Fibroblast of pulmonary artery (primary cell): ENCODE results near the gene PDE6D.
A peak's percentile ranks its signal among the peaks of the same experiment; 100 is the strongest.

Experiments used
- DNase-seq: peaks from one replicate; pipeline ENCODE4 v3.0.0-alpha.2; 2010; ENCODE audit warnings: low read depth
- H3K4me3 ChIP-seq: replicated peaks from 2 replicates; pipeline ENCODE4 v1.5.1; 2011; ENCODE audit warnings: low read depth, mild to moderate bottlenecking, control low read depth, low read length, moderate library complexity
- TF ChIP-seq, protein P1 (sequence below): IDR thresholded peaks from 2 replicates; pipeline ENCODE4 v1.5.1; 2011; ENCODE audit warnings: mild to moderate bottlenecking, control low read depth, low read length, inconsistent platforms; ENCODE audit errors: missing control alignments

Gene PDE6D

DNA sequence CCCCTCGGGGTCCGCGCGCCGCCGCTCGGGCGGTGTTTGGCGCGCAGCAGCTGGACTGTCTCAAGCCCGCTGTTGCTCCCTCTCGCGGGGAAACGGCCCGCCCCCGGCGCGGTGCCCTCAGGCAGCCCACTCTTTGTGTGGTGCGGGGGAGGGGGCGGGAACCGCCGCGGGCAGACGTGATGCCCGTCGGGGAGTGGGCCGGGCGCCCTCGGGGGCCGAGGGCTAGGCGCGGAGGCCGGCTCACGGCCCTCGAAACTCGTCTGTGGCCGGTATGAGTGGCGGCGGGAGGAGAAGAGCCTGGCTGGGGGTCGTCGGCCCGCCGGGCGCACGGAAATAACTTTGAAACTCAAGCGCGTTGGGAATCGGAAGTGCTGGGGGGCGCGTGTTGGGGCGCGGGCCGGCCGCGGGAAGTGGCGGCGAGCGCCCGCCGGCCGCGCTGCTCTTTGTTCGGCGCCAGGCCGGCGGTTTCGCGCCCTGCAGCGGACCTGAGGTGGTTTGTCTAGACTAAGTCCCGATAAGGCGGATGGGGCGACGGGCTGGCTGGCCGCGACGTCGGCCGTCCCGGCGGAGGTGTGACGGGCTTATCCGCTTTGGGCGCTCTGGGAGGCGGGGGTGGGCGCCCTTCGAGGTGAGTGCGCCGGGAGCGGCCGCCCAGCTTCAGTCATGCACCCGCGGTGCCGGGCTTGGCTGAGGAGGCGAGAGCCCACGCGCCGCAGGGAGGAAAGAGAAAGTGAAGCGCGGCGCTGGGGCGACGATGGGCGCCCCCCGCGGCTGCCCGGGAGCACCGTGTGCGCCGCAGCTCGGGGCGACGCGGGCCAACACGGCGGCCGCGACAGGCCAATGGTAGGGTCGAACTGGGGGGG lies 72.1 kb downstream of the PDE6D start:
- DNase-seq: peak; percentile 38
- H3K4me3 ChIP-seq: peak overlapping the region; percentile 79
- TF ChIP-seq, protein P1, sequence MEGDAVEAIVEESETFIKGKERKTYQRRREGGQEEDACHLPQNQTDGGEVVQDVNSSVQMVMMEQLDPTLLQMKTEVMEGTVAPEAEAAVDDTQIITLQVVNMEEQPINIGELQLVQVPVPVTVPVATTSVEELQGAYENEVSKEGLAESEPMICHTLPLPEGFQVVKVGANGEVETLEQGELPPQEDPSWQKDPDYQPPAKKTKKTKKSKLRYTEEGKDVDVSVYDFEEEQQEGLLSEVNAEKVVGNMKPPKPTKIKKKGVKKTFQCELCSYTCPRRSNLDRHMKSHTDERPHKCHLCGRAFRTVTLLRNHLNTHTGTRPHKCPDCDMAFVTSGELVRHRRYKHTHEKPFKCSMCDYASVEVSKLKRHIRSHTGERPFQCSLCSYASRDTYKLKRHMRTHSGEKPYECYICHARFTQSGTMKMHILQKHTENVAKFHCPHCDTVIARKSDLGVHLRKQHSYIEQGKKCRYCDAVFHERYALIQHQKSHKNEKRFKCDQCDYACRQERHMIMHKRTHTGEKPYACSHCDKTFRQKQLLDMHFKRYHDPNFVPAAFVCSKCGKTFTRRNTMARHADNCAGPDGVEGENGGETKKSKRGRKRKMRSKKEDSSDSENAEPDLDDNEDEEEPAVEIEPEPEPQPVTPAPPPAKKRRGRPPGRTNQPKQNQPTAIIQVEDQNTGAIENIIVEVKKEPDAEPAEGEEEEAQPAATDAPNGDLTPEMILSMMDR: no peak

DNA sequence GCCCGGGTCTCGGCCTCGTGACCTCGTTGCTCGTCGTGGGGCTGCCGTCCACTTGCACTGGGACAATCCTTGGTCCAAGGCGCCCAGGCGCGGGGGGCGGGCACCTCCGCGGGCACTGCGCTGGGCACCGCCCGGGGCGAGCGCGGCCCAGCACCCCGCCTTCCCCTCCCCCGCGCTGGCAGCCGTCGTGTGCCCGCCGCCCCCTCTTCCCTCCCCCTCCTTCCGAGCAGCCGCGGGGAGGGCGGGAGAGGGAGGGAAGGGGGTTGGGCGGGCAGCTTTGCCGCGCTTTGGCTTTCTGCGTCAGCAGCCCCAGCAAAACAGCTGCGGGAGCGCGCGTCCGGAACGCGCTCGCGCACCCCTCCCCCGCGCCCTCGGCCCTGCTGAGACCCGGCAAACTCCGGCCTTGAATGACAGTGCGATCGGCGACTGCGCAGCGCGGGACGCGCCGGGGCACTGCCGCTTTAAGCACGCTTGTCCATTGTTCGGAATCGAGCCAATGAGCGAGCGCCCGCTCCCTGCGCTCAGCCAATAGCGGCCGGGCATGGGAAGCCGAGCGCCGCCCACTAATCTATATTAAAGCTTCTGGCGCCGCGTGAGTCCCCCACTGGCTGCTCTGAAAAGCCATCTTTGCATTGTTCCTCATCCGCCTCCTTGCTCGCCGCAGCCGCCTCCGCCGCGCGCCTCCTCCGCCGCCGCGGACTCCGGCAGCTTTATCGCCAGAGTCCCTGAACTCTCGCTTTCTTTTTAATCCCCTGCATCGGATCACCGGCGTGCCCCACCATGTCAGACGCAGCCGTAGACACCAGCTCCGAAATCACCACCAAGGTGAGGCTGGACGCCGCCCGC lies 72.9 kb downstream of the PDE6D start, which contains the start of gene PTMA:
Gene PTMA, plus strand, starts transcription at position 599 of the 846 bp plus-strand sequence. Its CDS starts 182 bp downstream, at position 781.
- TF ChIP-seq, protein P1: no peak
- peak; percentile 100 for DNase-seq
- peak within 1 kb of the TSS; percentile 79 for H3K4me3 ChIP-seq

GRCh38 chr2:231707625-231707926 lies 73.5 kb downstream of the PDE6D start:
- H3K4me3 ChIP-seq: peak overlapping the region; percentile 71
- peak; percentile 55 for DNase-seq
- TF ChIP-seq, protein P1: no peak

DNA sequence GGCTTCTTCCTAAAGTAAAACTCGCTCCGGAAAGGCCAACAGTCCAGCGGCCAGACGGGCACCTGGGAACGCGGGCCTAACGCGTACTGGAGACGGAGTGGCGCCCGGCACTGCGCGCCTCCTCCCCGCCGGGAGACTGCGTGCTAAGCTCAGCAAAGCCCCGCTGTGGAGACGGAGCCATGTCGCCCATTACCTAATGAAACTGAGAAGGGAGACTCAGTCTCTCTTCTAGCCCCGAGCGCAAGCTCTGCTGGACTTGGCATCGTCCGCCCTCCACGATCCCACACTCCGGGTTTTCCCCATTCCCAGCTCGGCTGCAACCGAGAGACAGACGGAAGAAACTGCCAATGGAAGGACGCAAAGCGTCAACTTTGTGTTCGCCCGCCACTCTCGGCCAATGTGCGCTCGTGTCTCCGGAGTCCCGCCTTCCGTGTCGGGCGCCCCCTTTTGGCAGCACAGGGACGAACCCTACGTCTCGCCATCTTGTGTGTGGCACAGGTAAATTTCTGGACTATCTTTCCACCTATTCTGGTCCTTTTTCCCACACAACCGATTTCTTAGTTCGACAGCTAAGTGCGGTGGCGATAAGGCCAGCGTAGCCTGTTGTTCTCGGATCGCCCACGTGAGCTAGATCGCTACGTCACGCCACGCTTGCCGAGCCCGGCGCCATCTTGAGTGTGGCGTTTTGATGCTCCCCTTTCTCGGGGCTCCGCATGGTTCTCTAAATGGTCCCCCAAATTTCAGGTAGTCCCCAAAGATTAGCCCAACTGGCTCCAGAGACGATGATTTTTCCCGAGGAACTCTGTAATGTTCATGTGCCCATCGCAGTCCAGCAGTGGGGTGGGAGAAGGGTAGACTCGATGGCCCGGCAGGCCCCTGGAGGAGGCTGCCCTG lies 74.1 kb downstream of the PDE6D start:
- H3K4me3 ChIP-seq: peak overlapping the region; percentile 71
- TF ChIP-seq, protein P1: peak; percentile 90
- DNase-seq: peak; percentile 99

- no peak for DNase-seq
- H3K4me3 ChIP-seq: no peak overlapping the region
- TF ChIP-seq, protein P1: no peak
Observed at GRCh38 chr2:231704017-231704416, 77.1 kb downstream of the PDE6D start.
